KMS-11 (cell line): ENCODE data around the gene ANKDD1B.
"Not testable (repeated sequence)": the region's sequence is repeated elsewhere in the genome, so short reads cannot be mapped to it uniquely, and the experiment has no call there.

Experiments
- H2AFZ ChIP-seq: fragments of 200-600 bp; sonication (generic); 2 replicates; pipeline ENCODE4 v1.6.1; 2016; ENCODE audit warnings: antibody characterized with exemption, mixed run types, low read depth
- H3K27ac ChIP-seq: fragments of 200-600 bp; sonication (generic); 2 replicates; pipeline ENCODE4 v1.6.1; 2016; ENCODE audit warnings: mild to moderate bottlenecking, mixed run types
- H3K27me3 ChIP-seq: fragments of 200-600 bp; sonication (generic); 2 replicates; pipeline ENCODE4 v1.6.1; 2017; ENCODE audit warnings: mild to moderate bottlenecking, low read depth, mixed run types, moderate library complexity; ENCODE audit not compliant: insufficient read depth
- H3K36me3 ChIP-seq: fragments of 200-600 bp; sonication (generic); 2 replicates; pipeline ENCODE4 v1.6.1; 2017; ENCODE audit warnings: mild to moderate bottlenecking, mixed run types; ENCODE audit not compliant: insufficient read depth
- H3K4me1 ChIP-seq: fragments of 200-600 bp; sonication (generic); 2 replicates; pipeline ENCODE4 v1.6.1; 2016; ENCODE audit warnings: mild to moderate bottlenecking, low read depth, mixed run types; ENCODE audit not compliant: poor library complexity, severe bottlenecking
- H3K4me2 ChIP-seq: fragments of 200-600 bp; sonication (generic); 2 replicates; pipeline ENCODE4 v1.7.0; 2016; ENCODE audit warnings: mild to moderate bottlenecking, mixed run types
- H3K4me3 ChIP-seq: fragments of 200-600 bp; sonication (generic); IDR thresholded peaks from 2 replicates; pipeline ENCODE4 v1.6.1; 2017; ENCODE audit warnings: low read depth, low read length, mixed read lengths; ENCODE audit not compliant: insufficient read depth
- H3K79me2 ChIP-seq: fragments of 200-600 bp; sonication (generic); 2 replicates; pipeline ENCODE4 v1.6.1; 2016; ENCODE audit warnings: low read depth, mixed run types; ENCODE audit not compliant: insufficient read depth
- H3K9ac ChIP-seq: fragments of 200-600 bp; sonication (generic); 2 replicates; pipeline ENCODE4 v1.6.1; 2016; ENCODE audit warnings: mild to moderate bottlenecking, mixed run types
- H4K20me1 ChIP-seq: fragments of 200-600 bp; sonication (generic); 2 replicates; pipeline ENCODE4 v1.6.1; 2016; ENCODE audit warnings: mild to moderate bottlenecking, mixed run types; ENCODE audit not compliant: insufficient read depth
- CTCF ChIP-seq: fragments of 200-600 bp; sonication (generic); conservative IDR thresholded peaks from 2 replicates; pipeline ENCODE4 v1.6.1; 2017; ENCODE audit warnings: low read depth, mild to moderate bottlenecking, antibody characterized with exemption, low read length, moderate library complexity, mixed read lengths

ANKDD1B gene

DNA sequence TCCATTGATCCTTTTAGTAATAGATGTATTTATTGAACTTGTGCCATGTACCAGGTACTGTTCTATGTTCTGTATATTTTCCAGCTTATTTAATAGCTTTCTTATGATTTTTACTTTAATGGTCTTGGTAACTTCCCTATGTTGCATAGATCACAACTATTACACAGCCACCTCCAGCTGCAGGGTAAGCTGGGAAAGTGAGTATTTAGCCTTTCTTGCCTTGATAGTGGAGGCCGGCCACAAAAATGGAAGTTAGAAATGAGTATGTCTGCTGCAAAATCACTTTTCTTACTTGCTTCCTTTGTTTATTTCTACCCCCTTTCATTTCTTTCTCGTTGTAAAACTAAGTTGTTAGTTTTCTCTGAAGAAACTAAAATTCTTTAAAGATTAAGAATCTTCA lies 43.1 kb upstream of the ANKDD1B start:
- Histone ChIP-seq H3K79me2 (peaks cover 10% of the 10 kb centered on the region; the same call in 1 of the 2 replicates), H3K4me2 (no peak overlapping the region), H3K4me1 (peaks cover 16% of the 10 kb centered on the region), H3K4me3 (no peak overlapping the region), H4K20me1 (no peaks in the 10 kb centered on the region), H2AFZ (no peak overlapping the region), H3K9ac (no peak overlapping the region), H3K27ac (no peak overlapping the region), H3K27me3 (no peaks in the 10 kb centered on the region), H3K36me3 (no peaks in the 10 kb centered on the region)
- no peak for TF ChIP-seq CTCF

DNA sequence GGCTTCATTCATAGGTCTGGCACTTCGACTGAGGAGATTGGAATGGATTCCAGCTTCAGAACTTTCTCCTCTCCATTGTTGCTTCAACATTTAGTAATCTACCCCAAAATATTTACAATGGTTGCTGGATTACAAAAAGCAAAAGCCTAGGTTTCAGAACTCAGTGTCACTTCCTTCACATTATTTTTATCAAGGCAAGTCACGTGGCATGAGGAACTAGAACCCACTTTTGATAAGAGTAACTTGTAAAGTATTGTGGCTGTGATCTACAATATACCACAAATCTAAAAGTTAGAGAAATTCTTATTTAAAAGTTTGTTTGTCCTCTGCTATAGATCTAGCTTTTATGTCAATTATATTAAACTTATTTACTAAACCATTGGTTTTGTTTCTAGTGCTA lies 39.7 kb upstream of the ANKDD1B start:
- peaks cover 10% of the 10 kb centered on the region for H3K4me1 ChIP-seq
- H3K4me2 ChIP-seq, result no peak overlapping the region
- H2AFZ ChIP-seq, result no peak overlapping the region
- H3K4me3 ChIP-seq, result no peak overlapping the region
- TF ChIP-seq CTCF, result no peak
- H3K9ac ChIP-seq, result no peak overlapping the region
- H4K20me1 ChIP-seq, result no peaks in the 10 kb centered on the region
- no peak overlapping the region for H3K27ac ChIP-seq
- no peaks in the 10 kb centered on the region for H3K36me3 ChIP-seq
- H3K79me2 ChIP-seq, result no peaks in the 10 kb centered on the region
- no peaks in the 10 kb centered on the region for H3K27me3 ChIP-seq

- no peak overlapping the region for H3K4me2 ChIP-seq
- no peak for TF ChIP-seq CTCF
- no peaks in the 10 kb centered on the region for H3K79me2 ChIP-seq
- H3K27me3 ChIP-seq, result no peaks in the 10 kb centered on the region
- H3K27ac ChIP-seq, result no peak overlapping the region
- no peak overlapping the region for H3K9ac ChIP-seq
- H3K4me1 ChIP-seq, result no peaks in the 10 kb centered on the region
- H3K4me3 ChIP-seq, result no peak overlapping the region
- H3K36me3 ChIP-seq, result no peaks in the 10 kb centered on the region
- H4K20me1 ChIP-seq, result no peaks in the 10 kb centered on the region
- H2AFZ ChIP-seq, result no peak overlapping the region
These were observed 36.5 kb upstream of the ANKDD1B start for GRCh38 chr5:75574791-75575190.

DNA sequence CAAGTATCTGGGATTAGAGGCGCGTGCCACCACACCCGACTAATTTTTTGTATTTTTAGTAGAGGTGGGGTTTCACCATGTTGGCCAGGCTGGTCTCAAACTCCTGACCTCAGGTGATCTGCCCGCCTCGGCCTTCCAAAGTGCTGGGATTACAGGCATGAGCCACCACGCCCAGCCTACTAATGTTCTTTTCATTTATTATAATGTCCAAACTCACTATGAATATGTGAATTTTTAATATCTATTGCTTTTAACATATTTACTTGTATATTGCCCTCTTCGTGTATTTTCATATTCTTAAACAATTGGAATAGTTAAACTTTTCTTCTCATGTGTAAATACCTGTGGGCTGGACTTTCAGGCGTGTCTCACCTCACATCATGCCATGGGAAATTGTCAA lies 33.0 kb upstream of the ANKDD1B start:
- H3K4me2 ChIP-seq, H3K4me1 ChIP-seq, H2AFZ ChIP-seq, H3K4me3 ChIP-seq, H3K27me3 ChIP-seq, H3K27ac ChIP-seq, H3K79me2 ChIP-seq, H4K20me1 ChIP-seq, H3K36me3 ChIP-seq, H3K9ac ChIP-seq: not testable (repeated sequence)

DNA sequence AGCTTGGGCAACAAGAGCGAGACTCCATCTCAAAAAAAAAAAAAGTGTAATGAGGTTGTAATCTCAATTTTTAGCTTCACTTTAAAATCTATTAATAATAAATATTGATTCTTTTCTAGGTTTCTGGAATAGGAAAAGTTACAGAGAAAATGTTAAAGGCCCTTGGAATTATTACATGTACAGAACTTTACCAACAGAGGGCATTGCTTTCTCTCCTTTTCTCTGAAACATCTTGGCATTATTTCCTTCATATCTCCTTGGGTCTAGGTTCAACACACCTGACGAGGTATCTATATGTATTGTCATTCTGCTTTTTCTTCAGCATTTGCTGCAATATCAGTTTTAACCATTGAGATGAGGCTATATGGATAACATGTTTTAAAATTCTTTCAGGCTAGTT lies 26.6 kb upstream of the ANKDD1B start:
- no peaks in the 10 kb centered on the region for H4K20me1 ChIP-seq
- H3K4me3 ChIP-seq, result no peak overlapping the region
- no peak overlapping the region for H3K4me2 ChIP-seq
- H3K9ac ChIP-seq, result no peak overlapping the region
- H3K4me1 ChIP-seq, result no peaks in the 10 kb centered on the region
- no peaks in the 10 kb centered on the region for H3K79me2 ChIP-seq
- no peak for TF ChIP-seq CTCF
- H3K27me3 ChIP-seq, result no peaks in the 10 kb centered on the region
- no peak overlapping the region for H3K27ac ChIP-seq
- no peak overlapping the region for H2AFZ ChIP-seq
- H3K36me3 ChIP-seq, result no peaks in the 10 kb centered on the region
